GM13976 (cell line): Measurements from ENCODE around the gene CFB.
A peak's percentile ranks its signal among the peaks of the same experiment; 100 is the strongest.

Source experiments
- DNase-seq: peaks from one replicate; pipeline ENCODE4 v3.0.0; 2012; ENCODE audit warnings: low spot score
- CTCF ChIP-seq: IDR thresholded peaks from 2 replicates; pipeline ENCODE4 v1.5.1; 2012; ENCODE audit warnings: borderline replicate concordance, mild to moderate bottlenecking; ENCODE audit not compliant: insufficient read depth; ENCODE audit errors: extremely low read depth, missing control alignments, control extremely low read depth
- in situ Hi-C: fragments of 300-500 bp; cut with MboI; formaldehyde crosslinking; loops from one replicate; pipeline ENCODE4 v1.12.0; 2022; ENCODE audit warnings: low sequenced_read_pairs, mixed read lengths, inconsistent platforms; ENCODE audit not compliant: unreplicated experiment

CFB gene

GRCh38 chr6:31948306-31948705 is 2.4 kb downstream of the CFB start:
- TF ChIP-seq CTCF = no peak
- no peak for DNase-seq
- in situ Hi-C loops = no loop called here

GRCh38 chr6:31948753-31949413 is 3.0 kb downstream of the CFB start:
- in situ Hi-C loops = no loop called here
- no peak for TF ChIP-seq CTCF
- DNase-seq = no peak

- in situ Hi-C loops = loop anchor here (10.0 kb wide), 1 partner anchor 265 kb away; the partner anchor contains the start of gene LY6G5C
- no peak for TF ChIP-seq CTCF
- DNase-seq = no peak
These were observed 4.1 kb downstream of the CFB start for GRCh38 chr6:31949926-31950548.

GRCh38 chr6:31952140-31952805 is 6.4 kb downstream of the CFB start:
- peak; percentile 75 for TF ChIP-seq CTCF
- in situ Hi-C loops = loop anchor here (10.0 kb wide), 1 partner anchor 267 kb away; the partner anchor contains the start of gene LY6G5C
- peak; percentile 60 for DNase-seq

GRCh38 chr6:31952890-31953289 is 7.0 kb downstream of the CFB start:
- TF ChIP-seq CTCF = no peak
- DNase-seq = no peak
- in situ Hi-C loops = loop anchor here (10.0 kb wide), 1 partner anchor 268 kb away; the partner anchor contains the start of gene LY6G5C

- in situ Hi-C loops = loop anchor here (10.0 kb wide), 1 partner anchor 270 kb away; the partner anchor contains the start of gene LY6G5C
- TF ChIP-seq CTCF = no peak
These were observed 8.6 kb downstream of the CFB start for GRCh38 chr6:31954511-31954910.

More at GRCh38 chr6:31954511-31954910, 8.6 kb downstream of the CFB start:
- DNase-seq = no peak
